Smooth muscle cell (in vitro differentiated cells): Measurements from ENCODE around the gene MRAP. TPM values are rescaled to one million over a fixed set of nuclear protein-coding genes. Genes with fewer than 3 reads are reported as not detected.

ENCODE experiments used
- DNase-seq: peaks from one replicate; lab custom pipeline; 2025; ENCODE audit not compliant: unreplicated experiment; lab: John Stamatoyannopoulos, UW
- H2AFZ ChIP-seq: fragments of 200-600 bp; sonication (generic); 2 replicates; pipeline ENCODE4 v1.6.0; 2016; ENCODE audit warnings: antibody characterized with exemption, low read depth, mild to moderate bottlenecking
- H3F3A ChIP-seq: fragments of 200-600 bp; sonication (generic); 2 replicates; pipeline ENCODE4 v1.6.0; 2017; ENCODE audit warnings: antibody characterized with exemption, low read depth
- H3K27ac ChIP-seq: fragments of 200-600 bp; sonication (generic); 2 replicates; pipeline ENCODE4 v1.5.1; 2016; ENCODE audit warnings: low read depth, mild to moderate bottlenecking
- H3K27me3 ChIP-seq: fragments of 200-600 bp; sonication (generic); 2 replicates; pipeline ENCODE4 v1.6.1; 2016; ENCODE audit warnings: low read depth, mild to moderate bottlenecking
- H3K36me3 ChIP-seq: fragments of 200-600 bp; sonication (generic); 2 replicates; pipeline ENCODE4 v1.5.1; 2016; ENCODE audit warnings: low read depth
- H3K4me1 ChIP-seq: fragments of 200-600 bp; sonication (generic); 2 replicates; pipeline ENCODE4 v1.5.1; 2016; ENCODE audit warnings: low read depth
- H3K4me2 ChIP-seq: fragments of 200-600 bp; sonication (generic); 2 replicates; pipeline ENCODE4 v1.6.0; 2016; ENCODE audit warnings: mild to moderate bottlenecking
- H3K4me3 ChIP-seq: fragments of 200-600 bp; sonication (generic); 2 replicates; pipeline ENCODE4 v1.5.1; 2016; ENCODE audit warnings: mild to moderate bottlenecking
- H3K79me2 ChIP-seq: fragments of 200-600 bp; sonication (generic); 2 replicates; pipeline ENCODE4 v1.6.0; 2016; ENCODE audit warnings: low read depth, mild to moderate bottlenecking
- H3K9ac ChIP-seq: fragments of 200-600 bp; sonication (generic); 2 replicates; pipeline ENCODE4 v1.6.0; 2016; ENCODE audit warnings: low read depth
- H3K9me3 ChIP-seq: fragments of 200-600 bp; sonication (generic); replicated peaks from 2 replicates; pipeline ENCODE4 v1.5.1; 2016; ENCODE audit warnings: low read depth
- H4K20me1 ChIP-seq: fragments of 200-600 bp; sonication (generic); 2 replicates; pipeline ENCODE4 v1.6.0; 2016; ENCODE audit warnings: low read depth
- WGBS: methylation state at CpG from one replicate; pipeline ENCODE4 v1.1.7; 2016; ENCODE audit warnings: low lambda C conversion rate; 5-methylcytosine and 5-hydroxymethylcytosine counted together
- polyA plus RNA-seq: library from polyadenylated mRNA; unstranded; fragments of >200 nt; fragmentation: Nextera tagmentation; extraction: Ambion mirVana; gene quantifications from 2 replicates; pipeline ENCODE4 v1.2.1, GENCODE V29; 2016
- total RNA-seq: library from RNA; depleted of rRNA; stranded (reverse); fragments of >200 nt; gene quantifications from 2 replicates; pipeline ENCODE4 v1.2.3, GENCODE V29; 2014
- TF ChIP-seq, protein P1 (sequence below): fragments of 200-600 bp; sonication (generic); IDR thresholded peaks from 2 replicates; pipeline ENCODE4 v1.5.1; 2017; ENCODE audit warnings: borderline replicate concordance, mild to moderate bottlenecking, antibody characterized with exemption; ENCODE audit not compliant: insufficient read depth, poor library complexity, severe bottlenecking

The MRAP gene
- total and polyA plus RNA-seq, 2 experiments from 2014 or later, result not detected

DNA sequence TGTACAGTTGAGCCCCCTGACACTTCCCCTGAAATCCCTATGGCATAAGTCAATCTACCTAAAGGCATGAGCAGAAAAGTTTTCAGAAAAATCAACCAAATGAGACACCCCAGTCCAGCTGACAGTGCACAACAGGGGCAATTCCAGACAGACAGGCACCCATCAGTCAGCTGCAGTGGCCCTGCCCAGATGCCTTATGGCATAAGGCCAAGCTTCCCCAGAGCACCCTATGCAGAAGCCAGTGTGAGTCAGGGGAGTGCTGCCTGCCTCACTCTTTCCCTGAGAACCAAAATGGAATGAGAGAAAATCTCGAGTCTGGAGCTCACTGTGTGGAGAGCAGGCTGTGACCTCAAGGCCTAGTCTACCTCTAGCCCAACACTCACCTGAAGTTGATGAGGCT is 38.1 kb downstream of the MRAP start:
- Histone ChIP-seq H3K4me2 (no peak overlapping the region), H3K9ac (no peak overlapping the region), H2AFZ (no peak overlapping the region), H3K4me3 (no peak overlapping the region), H3K36me3 (peaks cover 22% of the 10 kb centered on the region), H3K4me1 (peaks cover 7% of the 10 kb centered on the region), H4K20me1 (no peaks in the 10 kb centered on the region), H3K9me3 (no peaks in the 10 kb centered on the region), H3K27me3 (no peaks in the 10 kb centered on the region), H3K27ac (no peak overlapping the region), H3K79me2 (no peaks in the 10 kb centered on the region), H3F3A (no peaks in the 10 kb centered on the region)
- 83% methylated on average over 1 of the region's 1 CpG for WGBS
- TF ChIP-seq, protein P1, sequence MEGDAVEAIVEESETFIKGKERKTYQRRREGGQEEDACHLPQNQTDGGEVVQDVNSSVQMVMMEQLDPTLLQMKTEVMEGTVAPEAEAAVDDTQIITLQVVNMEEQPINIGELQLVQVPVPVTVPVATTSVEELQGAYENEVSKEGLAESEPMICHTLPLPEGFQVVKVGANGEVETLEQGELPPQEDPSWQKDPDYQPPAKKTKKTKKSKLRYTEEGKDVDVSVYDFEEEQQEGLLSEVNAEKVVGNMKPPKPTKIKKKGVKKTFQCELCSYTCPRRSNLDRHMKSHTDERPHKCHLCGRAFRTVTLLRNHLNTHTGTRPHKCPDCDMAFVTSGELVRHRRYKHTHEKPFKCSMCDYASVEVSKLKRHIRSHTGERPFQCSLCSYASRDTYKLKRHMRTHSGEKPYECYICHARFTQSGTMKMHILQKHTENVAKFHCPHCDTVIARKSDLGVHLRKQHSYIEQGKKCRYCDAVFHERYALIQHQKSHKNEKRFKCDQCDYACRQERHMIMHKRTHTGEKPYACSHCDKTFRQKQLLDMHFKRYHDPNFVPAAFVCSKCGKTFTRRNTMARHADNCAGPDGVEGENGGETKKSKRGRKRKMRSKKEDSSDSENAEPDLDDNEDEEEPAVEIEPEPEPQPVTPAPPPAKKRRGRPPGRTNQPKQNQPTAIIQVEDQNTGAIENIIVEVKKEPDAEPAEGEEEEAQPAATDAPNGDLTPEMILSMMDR, result no peak
- no peak for DNase-seq

DNA sequence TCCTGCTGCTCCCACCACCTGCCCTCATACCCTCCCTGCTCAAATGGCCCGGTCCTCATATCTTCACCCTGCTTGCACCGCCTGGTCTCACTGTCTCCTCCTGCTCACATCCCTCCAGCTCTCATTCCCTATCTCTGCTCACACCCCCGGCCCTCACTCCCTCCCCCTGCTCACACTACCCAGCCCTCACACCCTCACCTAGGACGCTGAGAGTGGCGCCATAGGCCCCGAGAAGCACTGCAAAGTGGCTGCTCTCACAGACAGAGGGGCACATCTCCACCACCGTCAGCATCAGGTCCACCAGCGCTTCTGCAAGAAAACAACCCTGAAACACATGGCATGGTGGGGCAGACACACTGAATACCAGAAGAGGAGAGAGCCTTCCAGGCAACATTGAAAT is 38.6 kb downstream of the MRAP start:
- Histone ChIP-seq H3K27ac (no peak overlapping the region), H4K20me1 (no peaks in the 10 kb centered on the region), H3K79me2 (no peaks in the 10 kb centered on the region), H3K4me2 (no peak overlapping the region), H3K4me3 (no peak overlapping the region), H3K9ac (no peak overlapping the region), H3K27me3 (no peaks in the 10 kb centered on the region), H3K9me3 (no peaks in the 10 kb centered on the region), H2AFZ (no peak overlapping the region), H3F3A (no peaks in the 10 kb centered on the region), H3K4me1 (peaks cover 7% of the 10 kb centered on the region), H3K36me3 (peaks cover 22% of the 10 kb centered on the region)
- DNase-seq, result no peak
- TF ChIP-seq, protein P1, result no peak
- 98% methylated on average over 8 of the region's 8 CpGs for WGBS

DNA sequence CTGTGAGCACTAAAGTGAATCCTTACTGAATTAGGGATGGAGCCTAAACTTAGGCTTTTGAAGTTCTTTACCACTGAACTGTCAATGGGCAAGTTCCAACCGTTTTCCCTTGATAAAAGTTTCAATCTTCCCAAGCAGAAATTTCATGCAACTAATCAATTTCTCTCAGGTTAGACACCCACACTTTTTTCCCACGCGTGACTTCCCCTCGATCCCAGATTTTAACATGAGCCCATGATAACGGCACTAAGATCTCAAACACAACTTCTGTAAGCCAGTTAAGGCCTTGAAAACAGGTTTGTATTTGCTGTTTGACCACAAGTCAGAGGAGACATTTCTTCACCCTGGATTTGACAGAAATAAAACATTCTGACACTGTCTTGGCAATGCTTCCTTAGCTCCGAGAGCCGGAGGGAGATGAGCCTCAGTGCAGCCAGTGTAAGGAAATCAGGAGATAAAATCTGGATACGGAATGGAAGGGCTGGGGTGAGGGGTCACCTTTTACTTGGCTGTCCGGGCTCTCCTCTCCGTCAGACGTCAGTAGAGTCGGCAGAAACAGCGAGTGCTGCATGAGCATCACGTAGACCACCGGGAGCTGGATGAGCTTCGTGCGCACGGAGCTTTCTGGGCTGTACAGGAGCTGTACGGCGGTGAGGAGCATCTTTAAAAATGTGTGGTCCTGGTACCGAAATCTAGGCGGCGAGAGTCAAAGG is 39.7 kb downstream of the MRAP start:
- no peaks in the 10 kb centered on the region for H3K9me3 ChIP-seq
- no peak overlapping the region for H3K4me2 ChIP-seq
- H2AFZ ChIP-seq, result no peak overlapping the region
- no peaks in the 10 kb centered on the region for H3F3A ChIP-seq
- H3K36me3 ChIP-seq, result peaks cover 19% of the 10 kb centered on the region
- H3K9ac ChIP-seq, result no peak overlapping the region
- TF ChIP-seq, protein P1, result no peak
- H4K20me1 ChIP-seq, result no peaks in the 10 kb centered on the region
- H3K27me3 ChIP-seq, result no peaks in the 10 kb centered on the region
- H3K27ac ChIP-seq, result no peak overlapping the region
- no peak for DNase-seq
- 96% methylated on average over 23 of the region's 23 CpGs for WGBS
- no peaks in the 10 kb centered on the region for H3K79me2 ChIP-seq
- no peak overlapping the region for H3K4me3 ChIP-seq
- H3K4me1 ChIP-seq, result peaks cover 7% of the 10 kb centered on the region
